ENCODE data around the gene TRIM27. TPM values are rescaled to one million over a fixed set of nuclear protein-coding genes. Genes with fewer than 3 reads are reported as not detected.
A peak's percentile ranks its signal among the peaks of the same experiment; 100 is the strongest.

TRIM27 gene
- total and polyA plus RNA-seq, 10 donors, result 45.2 to 92.0 (median 64.3) TPM

DNA sequence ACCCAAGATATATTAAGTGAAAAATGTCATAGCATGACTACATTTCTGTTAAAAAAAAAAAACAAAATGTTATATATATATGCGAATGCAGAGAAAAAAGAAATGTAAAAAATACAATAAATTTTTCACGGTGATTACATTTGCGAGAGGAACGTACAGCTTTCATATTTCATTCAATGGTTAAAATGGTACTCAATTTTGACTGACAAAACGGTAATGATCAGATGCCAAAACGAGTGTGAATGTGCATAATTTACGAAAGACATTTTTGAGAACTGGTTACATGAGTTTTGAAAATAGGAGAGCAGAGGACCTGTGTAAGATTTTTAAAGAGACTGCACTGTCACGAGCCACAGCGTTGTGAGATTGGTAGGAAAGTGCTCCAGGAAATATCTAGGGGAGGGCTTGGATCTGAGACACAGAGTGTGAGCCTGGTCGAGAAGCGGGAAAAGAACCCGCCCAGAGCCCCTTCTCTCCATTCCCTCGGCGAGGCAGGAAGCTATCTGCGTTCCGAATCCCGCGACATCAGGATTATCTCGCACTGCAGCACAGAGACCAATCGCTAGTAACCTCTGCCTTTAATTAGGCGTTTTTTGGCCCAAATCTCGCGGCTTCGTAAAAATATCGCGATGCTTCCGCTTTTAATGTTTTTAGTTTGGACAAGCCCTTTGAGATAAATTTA is 28.5 kb downstream of the TRIM27 start:
- H3K27me3 ChIP-seq (replicated peaks in 1 of 7), result no peaks in the 10 kb centered on the region
- 11 to 13% (median 12%) methylated on average over 27 of the region's 27 CpGs for WGBS, 5 donors
- peak overlapping the region; percentile 95 to 99 (median 98) for H3K27ac ChIP-seq
- TF ChIP-seq, protein P1, sequence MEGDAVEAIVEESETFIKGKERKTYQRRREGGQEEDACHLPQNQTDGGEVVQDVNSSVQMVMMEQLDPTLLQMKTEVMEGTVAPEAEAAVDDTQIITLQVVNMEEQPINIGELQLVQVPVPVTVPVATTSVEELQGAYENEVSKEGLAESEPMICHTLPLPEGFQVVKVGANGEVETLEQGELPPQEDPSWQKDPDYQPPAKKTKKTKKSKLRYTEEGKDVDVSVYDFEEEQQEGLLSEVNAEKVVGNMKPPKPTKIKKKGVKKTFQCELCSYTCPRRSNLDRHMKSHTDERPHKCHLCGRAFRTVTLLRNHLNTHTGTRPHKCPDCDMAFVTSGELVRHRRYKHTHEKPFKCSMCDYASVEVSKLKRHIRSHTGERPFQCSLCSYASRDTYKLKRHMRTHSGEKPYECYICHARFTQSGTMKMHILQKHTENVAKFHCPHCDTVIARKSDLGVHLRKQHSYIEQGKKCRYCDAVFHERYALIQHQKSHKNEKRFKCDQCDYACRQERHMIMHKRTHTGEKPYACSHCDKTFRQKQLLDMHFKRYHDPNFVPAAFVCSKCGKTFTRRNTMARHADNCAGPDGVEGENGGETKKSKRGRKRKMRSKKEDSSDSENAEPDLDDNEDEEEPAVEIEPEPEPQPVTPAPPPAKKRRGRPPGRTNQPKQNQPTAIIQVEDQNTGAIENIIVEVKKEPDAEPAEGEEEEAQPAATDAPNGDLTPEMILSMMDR (IDR thresholded peaks at IDR 0.05 in 8 of 11, conservative IDR thresholded peaks at IDR 0.05 in 3 of 11), result peak in 3 of 11 experiments; percentile 28 to 42 (median 32)
- TF ChIP-seq POLR2AphosphoS5 (IDR thresholded peaks at IDR 0.05) (peak in 2 of 3 donors; percentile 81 to 94), POLR2A (IDR thresholded peaks at IDR 0.05) (no peak)
- intact Hi-C loops (cut with DNase I; ENCODE audit: low total_unique reads), result no loop called here
- peaks cover 0 to 27% (median 14%) of the 10 kb centered on the region in 6 donors for H3K4me1 ChIP-seq
- peaks cover 0 to 7% (median 0%) of the 10 kb centered on the region in 6 donors for H3K36me3 ChIP-seq
- DNase-seq, result peak; percentile 94
- no peaks in the 10 kb centered on the region for H3K9me3 ChIP-seq
- peak overlapping the region; percentile 46 to 79 (median 55) for H3K4me3 ChIP-seq

DNA sequence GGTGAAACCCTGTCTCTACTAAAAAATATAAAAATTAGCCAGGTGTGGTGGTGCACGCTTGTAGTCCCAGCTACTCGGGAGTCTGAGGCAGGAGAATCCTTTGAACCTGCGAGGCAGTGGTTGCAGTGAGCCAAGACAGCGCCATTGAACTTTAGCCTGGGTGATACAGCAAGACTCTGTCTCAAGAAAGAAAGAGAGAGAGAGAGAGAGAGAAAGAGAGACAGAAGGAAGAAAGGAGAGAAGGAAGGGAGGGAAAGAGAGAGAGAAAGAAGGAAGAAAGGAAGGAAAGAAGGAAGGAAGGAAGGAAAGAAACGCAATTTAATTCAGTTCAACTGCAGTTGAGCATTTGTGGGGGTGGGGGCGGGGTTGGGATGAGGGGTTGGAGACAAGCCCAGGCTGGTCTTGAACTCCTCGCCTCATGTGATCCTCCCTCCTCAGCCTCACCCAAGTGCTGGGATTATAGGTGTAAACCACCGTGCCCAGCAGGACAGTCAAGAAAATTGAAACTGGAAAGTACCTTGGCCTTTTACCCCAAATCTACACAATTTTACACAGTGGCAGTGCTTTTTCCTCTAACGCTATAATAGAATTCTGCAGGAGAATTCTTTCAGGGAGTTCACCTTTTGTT is 30.5 kb downstream of the TRIM27 start:
- Histone ChIP-seq H3K36me3 (no peaks in the 10 kb centered on the region), H3K9me3 (no peaks in the 10 kb centered on the region), H3K4me1 (peaks cover 0 to 20% (median 13%) of the 10 kb centered on the region in 6 donors), H3K27ac (no peak overlapping the region), H3K27me3 (replicated peaks in 1 of 7) (no peaks in the 10 kb centered on the region), H3K4me3 (no peak overlapping the region)
- intact Hi-C loops (cut with DNase I; ENCODE audit: low total_unique reads), result no loop called here
- WGBS, 5 donors, result 83 to 93% (median 86%) methylated on average over 9 of the region's 9 CpGs
- DNase-seq, result no peak
- no peak for TF ChIP-seq POLR2AphosphoS5 (IDR thresholded peaks at IDR 0.05)
- TF ChIP-seq POLR2A (IDR thresholded peaks at IDR 0.05), result no peak
- TF ChIP-seq, protein P1 (IDR thresholded peaks at IDR 0.05 in 8 of 11, conservative IDR thresholded peaks at IDR 0.05 in 3 of 11), result no peak

DNA sequence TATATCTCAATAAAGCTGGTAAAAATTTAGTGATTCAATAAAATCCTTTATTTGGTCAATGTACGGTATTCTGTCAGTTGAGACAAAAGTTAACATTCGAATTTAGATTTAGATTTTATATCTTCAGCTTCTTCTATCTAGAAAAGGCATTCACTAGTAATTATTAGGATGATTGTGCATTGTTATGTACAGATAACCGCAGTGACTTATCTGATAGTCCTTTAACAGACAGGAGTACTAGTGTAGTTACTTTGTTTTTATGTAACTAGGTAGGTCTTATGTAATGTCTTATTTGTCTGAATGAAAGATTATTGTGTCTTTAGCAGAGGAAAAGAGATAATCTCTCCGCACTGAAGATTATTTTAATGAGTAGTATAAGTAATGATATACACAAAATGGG is 31.3 kb downstream of the TRIM27 start:
- WGBS, 5 donors, result 82 to 94% (median 92%) methylated on average over 4 of the region's 4 CpGs
- Histone ChIP-seq H3K27ac (no peak overlapping the region), H3K4me1 (peaks cover 0 to 12% (median 5%) of the 10 kb centered on the region in 6 donors), H3K4me3 (no peak overlapping the region), H3K9me3 (no peaks in the 10 kb centered on the region), H3K36me3 (no peaks in the 10 kb centered on the region), H3K27me3 (replicated peaks in 1 of 7) (no peaks in the 10 kb centered on the region)
- TF ChIP-seq POLR2AphosphoS5 (IDR thresholded peaks at IDR 0.05), result no peak
- TF ChIP-seq, protein P1 (IDR thresholded peaks at IDR 0.05 in 8 of 11, conservative IDR thresholded peaks at IDR 0.05 in 3 of 11), result no peak
- no peak for TF ChIP-seq POLR2A (IDR thresholded peaks at IDR 0.05)
- DNase-seq, result no peak
- intact Hi-C loops (cut with DNase I; ENCODE audit: low total_unique reads), result no loop called here
